ENCODE results near the gene NDUFA9. TPM values are rescaled to one million over a fixed set of nuclear protein-coding genes. Genes with fewer than 3 reads are reported as not detected.
A peak's percentile ranks its signal among the peaks of the same experiment; 100 is the strongest.

The NDUFA9 gene
- 74.1 and 111 TPM in 2 replicates for total RNA-seq (2014; rRNA removed; shearing (Covaris generic))

- DNase-seq (ENCODE audit: low read depth), result peak; percentile 83
Observed at GRCh38 chr12:4648501-4649357, at the start of gene NDUFA9, which contains the start of gene AKAP3. Gene NDUFA9 (plus strand): TSS chr12:4649114. CDS start chr12:4649127, 13 bp downstream. Gene AKAP3 (minus strand): TSS chr12:4649051. CDS start chr12:4638196, 10,855 bp downstream.

GRCh38 chr12:4603421-4603820, 45.5 kb upstream of the NDUFA9 start:
- DNase-seq (ENCODE audit: low read depth), result no peak

GRCh38 chr12:4603946-4604345, 45.0 kb upstream of the NDUFA9 start:
- DNase-seq (ENCODE audit: low read depth), result no peak

GRCh38 chr12:4604684-4605193, 44.2 kb upstream of the NDUFA9 start:
- peak; percentile 82 for DNase-seq (ENCODE audit: low read depth)

- DNase-seq (ENCODE audit: low read depth), result no peak
Observed at GRCh38 chr12:4607056-4607455, 41.9 kb upstream of the NDUFA9 start.

- DNase-seq (ENCODE audit: low read depth), result no peak
Observed at GRCh38 chr12:4609071-4609470, 39.8 kb upstream of the NDUFA9 start.

GRCh38 chr12:4610481-4610880, 38.4 kb upstream of the NDUFA9 start:
- DNase-seq (ENCODE audit: low read depth), result no peak

DNA sequence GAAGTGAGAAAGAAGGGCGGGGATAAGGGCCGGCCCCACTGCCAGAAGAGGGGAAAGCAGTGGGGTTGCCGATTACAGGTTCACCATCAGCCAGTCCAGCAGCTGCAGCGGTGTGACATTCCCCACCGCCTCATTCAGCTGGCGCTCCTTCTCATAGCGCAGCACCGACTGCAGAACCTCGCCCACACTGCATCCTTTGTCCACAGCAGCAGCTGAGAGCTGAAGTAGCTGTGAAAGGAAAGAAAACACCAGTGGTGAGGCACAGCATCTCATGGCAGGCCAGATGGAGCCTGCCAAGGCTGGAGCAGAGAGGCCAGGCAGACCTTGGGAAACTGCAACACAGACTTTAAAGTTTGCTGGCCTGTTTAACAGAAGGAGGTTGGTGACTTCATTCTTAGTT, 33.2 kb upstream of the NDUFA9 start:
- DNase-seq (ENCODE audit: low read depth), result no peak

DNA sequence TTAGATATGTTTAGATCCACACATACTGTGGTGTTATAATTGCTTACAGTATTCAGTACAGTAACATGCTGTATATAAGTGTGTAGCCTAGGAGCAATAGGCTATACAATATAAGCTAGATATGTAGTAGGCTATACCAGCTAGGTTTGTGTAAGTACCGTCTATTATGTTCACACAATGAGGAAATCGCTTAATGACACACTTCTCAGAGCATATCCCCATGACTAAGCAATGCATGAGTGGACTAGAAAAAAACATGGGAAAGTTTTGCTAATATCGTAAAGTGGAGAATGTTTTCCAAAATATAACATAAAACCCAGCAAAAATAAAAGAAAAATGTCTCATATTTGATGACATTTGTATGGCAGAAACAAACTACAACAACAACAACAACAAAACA, 27.4 kb upstream of the NDUFA9 start:
- no peak for DNase-seq (ENCODE audit: low read depth)

- DNase-seq (ENCODE audit: low read depth), result no peak
Observed at GRCh38 chr12:4626543-4626942, 22.4 kb upstream of the NDUFA9 start.

- DNase-seq (ENCODE audit: low read depth), result peak; percentile 8
Observed at GRCh38 chr12:4628406-4628805, 20.5 kb upstream of the NDUFA9 start.

- DNase-seq (ENCODE audit: low read depth), result no peak
Observed at GRCh38 chr12:4630262-4630661, 18.7 kb upstream of the NDUFA9 start.

- DNase-seq (ENCODE audit: low read depth), result no peak
Observed at GRCh38 chr12:4643747-4644146, 5.2 kb upstream of the NDUFA9 start.

- no peak for DNase-seq (ENCODE audit: low read depth)
Observed at GRCh38 chr12:4645023-4645422, 3.9 kb upstream of the NDUFA9 start.

DNA sequence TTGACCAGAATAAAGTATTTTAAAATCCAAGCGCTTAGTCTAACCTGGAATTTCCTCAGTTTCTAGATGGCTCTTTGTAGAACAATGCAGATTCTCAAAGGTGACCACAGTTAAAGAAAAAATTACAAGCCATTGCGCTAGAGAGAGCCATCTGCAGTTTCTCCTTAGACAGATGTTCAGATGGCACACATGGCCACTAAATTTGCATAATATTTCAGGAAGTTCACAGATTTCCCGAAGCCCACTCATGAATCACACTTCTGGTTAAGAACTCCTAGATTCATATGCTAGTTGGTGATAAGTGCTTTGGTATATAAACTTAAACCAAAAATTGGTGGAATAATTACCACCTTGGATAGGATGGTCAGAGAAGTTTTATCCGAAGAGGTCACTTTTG, 812 bp upstream of the NDUFA9 start:
- DNase-seq (ENCODE audit: low read depth), result no peak

- DNase-seq (ENCODE audit: low read depth), result no peak
Observed at GRCh38 chr12:4649358-4649661, 396 bp downstream of the NDUFA9 start.

DNA sequence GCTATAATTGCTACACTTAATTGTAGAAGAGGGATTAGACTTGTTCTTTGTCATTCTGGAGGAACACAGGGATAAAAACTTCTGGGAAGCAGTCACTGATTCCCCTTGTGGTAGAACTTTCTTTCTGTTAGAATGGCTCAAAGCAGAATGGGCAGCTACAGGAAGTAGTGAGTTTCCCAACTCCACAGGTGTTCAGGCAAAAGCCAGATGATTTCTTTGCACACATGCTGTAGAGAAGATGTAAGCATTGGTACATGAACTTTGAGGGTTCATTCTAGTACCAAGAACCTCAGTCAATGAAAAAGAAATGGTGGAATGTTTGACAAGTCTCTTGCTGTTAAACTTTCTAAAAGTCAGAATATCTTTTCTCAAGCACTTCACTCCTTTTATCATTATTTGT, 4.3 kb downstream of the NDUFA9 start:
- no peak for DNase-seq (ENCODE audit: low read depth)

- no peak for DNase-seq (ENCODE audit: low read depth)
Observed at GRCh38 chr12:4653691-4654090, 4.8 kb downstream of the NDUFA9 start.

- DNase-seq (ENCODE audit: low read depth), result peak; percentile 77
Observed at GRCh38 chr12:4663971-4664505, 15.1 kb downstream of the NDUFA9 start.

GRCh38 chr12:4665236-4665635, 16.3 kb downstream of the NDUFA9 start:
- no peak for DNase-seq (ENCODE audit: low read depth)

GRCh38 chr12:4679711-4680110, 30.8 kb downstream of the NDUFA9 start:
- DNase-seq (ENCODE audit: low read depth), result no peak

DNA sequence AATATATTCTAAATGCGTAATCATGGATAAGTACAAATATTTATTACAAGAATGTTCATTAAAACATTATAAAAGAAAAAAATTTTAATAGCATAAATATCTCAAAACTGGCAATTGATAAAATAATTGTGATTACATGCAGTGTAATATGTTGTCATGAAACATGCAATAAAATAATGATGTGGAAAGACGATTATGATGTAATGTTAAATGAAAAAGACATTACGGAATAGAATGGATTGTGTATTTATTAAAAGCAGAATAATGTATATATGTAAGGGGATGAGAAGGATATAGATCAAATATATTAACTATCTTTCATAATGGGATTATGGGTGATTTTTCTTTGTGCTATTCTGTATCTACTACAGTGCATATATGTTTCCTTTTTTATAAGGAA, 32.8 kb downstream of the NDUFA9 start:
- DNase-seq (ENCODE audit: low read depth), result no peak

- DNase-seq (ENCODE audit: low read depth), result no peak
Observed at GRCh38 chr12:4685317-4685716, 36.4 kb downstream of the NDUFA9 start.
